Fibroblast of lung (primary cell): Measurements from ENCODE around the gene ZNF747. TPM values are rescaled to one million over a fixed set of nuclear protein-coding genes. Genes with fewer than 3 reads are reported as not detected.
A peak's percentile ranks its signal among the peaks of the same experiment; 100 is the strongest.

ENCODE experiments used
- DNase-seq, 2 donors: peaks; one replicate each; pipeline versions ENCODE4 v3.0.0 to v3.0.0-alpha.2; 2010; ENCODE audit warnings: low read depth in 2 of 2
- H2AFZ ChIP-seq: 2 replicates; pipeline ENCODE4 v1.5.1; 2012; ENCODE audit warnings: low read length, control low read depth, inconsistent platforms
- H3K27ac ChIP-seq: 2 replicates; pipeline ENCODE4 v1.5.1; 2011; ENCODE audit warnings: low read length, control low read depth; ENCODE audit not compliant: insufficient read depth
- H3K27me3 ChIP-seq: 2 replicates; pipeline ENCODE4 v1.5.1; 2011; ENCODE audit warnings: mild to moderate bottlenecking, low read length; ENCODE audit not compliant: control insufficient read depth, insufficient read depth
- H3K36me3 ChIP-seq: 2 replicates; pipeline ENCODE4 v1.5.1; 2011; ENCODE audit warnings: low read length; ENCODE audit not compliant: control insufficient read depth, insufficient read depth
- H3K4me1 ChIP-seq: 2 replicates; pipeline ENCODE4 v1.5.1; 2011; ENCODE audit warnings: low read length; ENCODE audit not compliant: control insufficient read depth, insufficient read depth; ENCODE audit errors: extremely low read depth
- H3K4me2 ChIP-seq: 2 replicates; pipeline ENCODE4 v1.5.1; 2011; ENCODE audit warnings: low read length, control low read depth; ENCODE audit not compliant: insufficient read depth; ENCODE audit errors: extremely low read depth
- H3K4me3 ChIP-seq, 4 experiments: fragments of 200-600 bp in 1 of 4; sonication (generic) in 1 of 4; replicated peaks in 1 of 4; 2 replicates each; pipeline ENCODE4 v1.5.1; 2011 to 2016; ENCODE audit warnings: low read length in 4 of 4, low read depth in 3 of 4, mild to moderate bottlenecking in 3 of 4, control low read depth in 2 of 4, inconsistent platforms in 1 of 4, mixed read lengths in 1 of 4; ENCODE audit not compliant: insufficient read depth in 1 of 4; ENCODE audit errors: control extremely low read depth in 1 of 4
- H3K79me2 ChIP-seq: 2 replicates; pipeline ENCODE4 v1.5.1; 2012; ENCODE audit warnings: mild to moderate bottlenecking, low read length, inconsistent platforms; ENCODE audit not compliant: control insufficient read depth, insufficient read depth
- H3K9ac ChIP-seq: 2 replicates; pipeline ENCODE4 v1.5.1; 2011; ENCODE audit warnings: mild to moderate bottlenecking, low read length, control low read depth; ENCODE audit not compliant: insufficient read depth
- H3K9me3 ChIP-seq: 2 replicates; pipeline ENCODE4 v1.5.1; 2012; ENCODE audit warnings: low read depth, low read length; ENCODE audit not compliant: control insufficient read depth, insufficient read depth
- H4K20me1 ChIP-seq: 2 replicates; pipeline ENCODE4 v1.5.1; 2011; ENCODE audit warnings: low read length; ENCODE audit not compliant: control insufficient read depth, insufficient read depth; ENCODE audit errors: extremely low read depth
- EZH2 ChIP-seq: IDR thresholded peaks from 2 replicates; pipeline ENCODE4 v1.5.1; 2012; ENCODE audit warnings: low read length, control low read depth, mild to moderate bottlenecking; ENCODE audit errors: missing control alignments
- polyA plus RNA-seq, 2 donors: library from polyadenylated mRNA; depleted of rRNA in 1 of 2; stranded (reverse) in 1 of 2; unstranded in 1 of 2; fragments of >200 nt; gene quantifications; 2 replicates each; pipeline ENCODE4 v1.2.1, GENCODE V29; 2011 to 2012; ENCODE audit warnings: missing spikeins in 1 of 2
- total RNA-seq: library from RNA; depleted of rRNA; stranded (reverse); fragments of >200 nt; gene quantifications from 2 replicates; pipeline ENCODE4 v1.2.1, GENCODE V29; 2014
- TF ChIP-seq, protein P1 (sequence below), 2 donors: IDR thresholded peaks in 1 of 2; conservative IDR thresholded peaks in 1 of 2; 1 replicate in 1 of 2; 2 replicates in 1 of 2; pipeline ENCODE4 v1.5.1; 2011 to 2012; ENCODE audit warnings: low read length in 2 of 2, control low read depth in 1 of 2, inconsistent platforms in 1 of 2, low read depth in 1 of 2, mild to moderate bottlenecking in 1 of 2

Gene ZNF747
- total and polyA plus RNA-seq, 2 donors (not counting 1 experiment from before 2014, with no cell fraction given): 4.4 to 10.6 TPM

DNA sequence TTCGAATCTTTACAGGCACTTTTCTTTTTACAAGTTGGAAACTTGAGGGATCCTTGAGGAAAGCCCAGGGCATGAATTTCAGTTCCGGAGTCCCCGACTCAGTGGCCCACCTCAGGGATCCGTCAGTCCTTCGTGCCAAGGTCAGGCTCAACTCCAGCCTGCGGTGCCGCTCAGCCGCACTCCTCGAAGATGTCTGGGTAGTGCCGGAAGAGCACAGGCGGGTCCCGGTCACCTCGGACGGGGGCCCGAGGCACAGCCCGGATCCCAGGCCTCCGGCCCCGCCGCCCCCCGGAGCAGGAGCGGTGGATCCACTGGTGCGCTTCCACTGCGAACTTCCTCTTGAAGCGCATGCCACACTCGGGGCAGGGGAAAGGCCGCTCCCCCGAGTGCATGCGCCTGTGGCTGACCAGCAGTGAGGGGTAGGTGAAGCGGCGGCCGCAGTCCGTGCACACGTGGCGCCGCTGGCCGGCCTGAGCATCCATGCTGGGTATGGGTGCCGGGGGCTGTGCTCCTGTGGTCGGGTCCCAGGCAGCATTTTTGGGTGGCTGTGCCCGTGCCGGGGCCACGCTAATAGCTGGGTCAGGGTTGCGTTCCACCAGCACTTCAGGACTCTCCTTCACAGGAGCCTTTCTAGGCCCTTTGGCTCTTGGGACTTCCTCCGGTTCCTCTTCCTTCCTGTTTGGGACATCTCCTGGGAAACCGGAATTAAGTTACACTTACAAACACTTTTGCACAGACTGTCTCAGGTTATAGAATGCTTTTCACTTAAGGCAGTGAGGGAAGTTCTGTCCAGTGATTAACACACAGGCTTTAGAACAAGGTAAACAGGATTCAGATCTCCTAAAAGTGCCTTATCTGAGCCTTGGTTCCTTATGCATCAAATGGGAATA, 35.3 kb upstream of the ZNF747 start:
- TF ChIP-seq, protein P1, sequence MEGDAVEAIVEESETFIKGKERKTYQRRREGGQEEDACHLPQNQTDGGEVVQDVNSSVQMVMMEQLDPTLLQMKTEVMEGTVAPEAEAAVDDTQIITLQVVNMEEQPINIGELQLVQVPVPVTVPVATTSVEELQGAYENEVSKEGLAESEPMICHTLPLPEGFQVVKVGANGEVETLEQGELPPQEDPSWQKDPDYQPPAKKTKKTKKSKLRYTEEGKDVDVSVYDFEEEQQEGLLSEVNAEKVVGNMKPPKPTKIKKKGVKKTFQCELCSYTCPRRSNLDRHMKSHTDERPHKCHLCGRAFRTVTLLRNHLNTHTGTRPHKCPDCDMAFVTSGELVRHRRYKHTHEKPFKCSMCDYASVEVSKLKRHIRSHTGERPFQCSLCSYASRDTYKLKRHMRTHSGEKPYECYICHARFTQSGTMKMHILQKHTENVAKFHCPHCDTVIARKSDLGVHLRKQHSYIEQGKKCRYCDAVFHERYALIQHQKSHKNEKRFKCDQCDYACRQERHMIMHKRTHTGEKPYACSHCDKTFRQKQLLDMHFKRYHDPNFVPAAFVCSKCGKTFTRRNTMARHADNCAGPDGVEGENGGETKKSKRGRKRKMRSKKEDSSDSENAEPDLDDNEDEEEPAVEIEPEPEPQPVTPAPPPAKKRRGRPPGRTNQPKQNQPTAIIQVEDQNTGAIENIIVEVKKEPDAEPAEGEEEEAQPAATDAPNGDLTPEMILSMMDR (conservative IDR thresholded peaks at IDR 0.05 in 1 of 2, IDR thresholded peaks at IDR 0.05 in 1 of 2; ENCODE audit: low read depth in 1 of 2, low read length in 2 of 2): no peak
- TF ChIP-seq EZH2: no peak
- DNase-seq: no peak

DNA sequence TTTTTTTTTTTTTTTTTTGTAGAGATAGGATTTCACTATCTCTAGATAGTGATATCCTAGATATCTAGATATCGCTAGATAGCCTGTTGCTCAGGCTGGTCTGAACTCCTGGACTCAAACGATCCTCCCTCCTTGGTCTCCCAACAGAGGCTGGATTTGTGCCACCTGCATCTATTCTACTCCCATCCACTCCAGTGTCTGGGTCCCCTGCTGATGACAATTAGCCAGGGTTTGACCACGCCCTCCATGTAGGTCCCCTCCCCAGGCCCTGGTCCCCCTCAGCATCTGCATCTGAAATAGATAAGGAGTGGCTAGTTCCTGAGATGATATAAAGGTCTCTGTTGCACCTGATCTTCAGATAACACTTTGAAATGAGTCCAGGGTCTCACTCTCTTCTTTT, 34.6 kb upstream of the ZNF747 start:
- TF ChIP-seq, protein P1 (conservative IDR thresholded peaks at IDR 0.05 in 1 of 2, IDR thresholded peaks at IDR 0.05 in 1 of 2; ENCODE audit: low read depth in 1 of 2, low read length in 2 of 2): no peak
- TF ChIP-seq EZH2: no peak

More for the DNA sequence above, 35.3 kb upstream of the ZNF747 start:
- no peak overlapping the region for H3K4me2 ChIP-seq
- no peak overlapping the region for H3K4me3 ChIP-seq
- H3K36me3 ChIP-seq: no peaks in the 10 kb centered on the region
- H3K4me1 ChIP-seq: peaks cover 3% of the 10 kb centered on the region
- no peak overlapping the region for H3K9ac ChIP-seq
- H3K27me3 ChIP-seq: peaks cover 5% of the 10 kb centered on the region
- H4K20me1 ChIP-seq: no peaks in the 10 kb centered on the region
- H2AFZ ChIP-seq: no peak overlapping the region
- H3K9me3 ChIP-seq: no peaks in the 10 kb centered on the region
- no peaks in the 10 kb centered on the region for H3K79me2 ChIP-seq
- H3K27ac ChIP-seq: no peak overlapping the region

DNA sequence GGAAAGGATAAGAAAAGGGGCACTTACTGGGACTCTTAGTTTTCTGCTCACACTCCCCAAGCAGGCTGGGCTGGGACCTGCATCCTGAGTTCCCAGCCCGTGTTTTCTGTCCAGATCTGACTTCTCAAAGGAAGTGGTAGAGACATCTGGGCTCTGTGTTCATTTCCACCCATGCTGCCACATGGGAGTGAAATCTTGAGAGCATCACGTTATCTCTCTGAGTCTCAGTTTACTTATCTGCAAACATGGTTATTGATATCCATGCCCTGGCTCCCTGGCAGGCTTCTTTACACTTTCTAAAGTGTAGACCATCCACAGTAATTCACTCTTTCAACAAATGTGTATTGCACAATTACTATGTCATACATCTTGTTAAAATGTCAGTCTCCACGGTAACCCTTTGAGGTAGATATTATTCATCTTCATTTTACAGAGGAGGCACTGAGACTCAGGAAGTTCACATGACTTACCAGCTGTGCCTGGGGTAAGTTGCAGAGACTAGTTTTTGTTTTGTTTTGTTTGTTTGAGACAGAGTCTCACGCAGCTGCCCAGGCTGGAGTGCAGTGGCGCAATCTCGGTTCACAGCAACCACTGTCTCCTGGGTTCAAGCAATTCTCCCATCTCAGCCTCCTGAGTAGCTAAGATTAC, 33.5 kb upstream of the ZNF747 start:
- H4K20me1 ChIP-seq: no peaks in the 10 kb centered on the region
- H3K4me3 ChIP-seq: no peak overlapping the region
- H3K79me2 ChIP-seq: no peaks in the 10 kb centered on the region
- peak; percentile 59 to 72 for DNase-seq
- H3K27me3 ChIP-seq: peaks cover 5% of the 10 kb centered on the region
- TF ChIP-seq, protein P1 (conservative IDR thresholded peaks at IDR 0.05 in 1 of 2, IDR thresholded peaks at IDR 0.05 in 1 of 2; ENCODE audit: low read depth in 1 of 2, low read length in 2 of 2): no peak
- no peak for TF ChIP-seq EZH2
- no peaks in the 10 kb centered on the region for H3K36me3 ChIP-seq
- H2AFZ ChIP-seq: no peak overlapping the region
- H3K4me2 ChIP-seq: no peak overlapping the region
- H3K9ac ChIP-seq: no peak overlapping the region
- H3K27ac ChIP-seq: no peak overlapping the region
- peaks cover 3% of the 10 kb centered on the region for H3K4me1 ChIP-seq
- no peaks in the 10 kb centered on the region for H3K9me3 ChIP-seq

More for the DNA sequence above, 34.6 kb upstream of the ZNF747 start:
- Histone ChIP-seq H3K4me1 (peaks cover 3% of the 10 kb centered on the region), H3K79me2 (no peaks in the 10 kb centered on the region), H3K9ac (no peak overlapping the region), H2AFZ (no peak overlapping the region), H3K4me3 (no peak overlapping the region), H3K9me3 (no peaks in the 10 kb centered on the region), H4K20me1 (no peaks in the 10 kb centered on the region), H3K27me3 (peaks cover 5% of the 10 kb centered on the region), H3K4me2 (no peak overlapping the region), H3K27ac (no peak overlapping the region), H3K36me3 (no peaks in the 10 kb centered on the region)
- no peak for DNase-seq
